KMS-11 (cell line): Measurements from ENCODE around the gene MS4A4E.
"Not testable (repeated sequence)": the region's sequence is repeated elsewhere in the genome, so short reads cannot be mapped to it uniquely, and the experiment has no call there.

Experiments
- H2AFZ ChIP-seq: fragments of 200-600 bp; sonication (generic); 2 replicates; pipeline ENCODE4 v1.6.1; 2016; ENCODE audit warnings: antibody characterized with exemption, mixed run types, low read depth
- H3K27ac ChIP-seq: fragments of 200-600 bp; sonication (generic); 2 replicates; pipeline ENCODE4 v1.6.1; 2016; ENCODE audit warnings: mild to moderate bottlenecking, mixed run types
- H3K27me3 ChIP-seq: fragments of 200-600 bp; sonication (generic); 2 replicates; pipeline ENCODE4 v1.6.1; 2017; ENCODE audit warnings: mild to moderate bottlenecking, low read depth, mixed run types, moderate library complexity; ENCODE audit not compliant: insufficient read depth
- H3K36me3 ChIP-seq: fragments of 200-600 bp; sonication (generic); 2 replicates; pipeline ENCODE4 v1.6.1; 2017; ENCODE audit warnings: mild to moderate bottlenecking, mixed run types; ENCODE audit not compliant: insufficient read depth
- H3K4me1 ChIP-seq: fragments of 200-600 bp; sonication (generic); 2 replicates; pipeline ENCODE4 v1.6.1; 2016; ENCODE audit warnings: mild to moderate bottlenecking, low read depth, mixed run types; ENCODE audit not compliant: poor library complexity, severe bottlenecking
- H3K4me2 ChIP-seq: fragments of 200-600 bp; sonication (generic); 2 replicates; pipeline ENCODE4 v1.7.0; 2016; ENCODE audit warnings: mild to moderate bottlenecking, mixed run types
- H3K4me3 ChIP-seq: fragments of 200-600 bp; sonication (generic); IDR thresholded peaks from 2 replicates; pipeline ENCODE4 v1.6.1; 2017; ENCODE audit warnings: low read depth, low read length, mixed read lengths; ENCODE audit not compliant: insufficient read depth
- H3K79me2 ChIP-seq: fragments of 200-600 bp; sonication (generic); 2 replicates; pipeline ENCODE4 v1.6.1; 2016; ENCODE audit warnings: low read depth, mixed run types; ENCODE audit not compliant: insufficient read depth
- H3K9ac ChIP-seq: fragments of 200-600 bp; sonication (generic); 2 replicates; pipeline ENCODE4 v1.6.1; 2016; ENCODE audit warnings: mild to moderate bottlenecking, mixed run types
- H4K20me1 ChIP-seq: fragments of 200-600 bp; sonication (generic); 2 replicates; pipeline ENCODE4 v1.6.1; 2016; ENCODE audit warnings: mild to moderate bottlenecking, mixed run types; ENCODE audit not compliant: insufficient read depth
- CTCF ChIP-seq: fragments of 200-600 bp; sonication (generic); conservative IDR thresholded peaks from 2 replicates; pipeline ENCODE4 v1.6.1; 2017; ENCODE audit warnings: low read depth, mild to moderate bottlenecking, antibody characterized with exemption, low read length, moderate library complexity, mixed read lengths

MS4A4E gene

GRCh38 chr11:60242740-60243239 lies at the start of gene MS4A4E:
Gene MS4A4E, minus strand, starts transcription at chr11:60243137. Its CDS starts 13,082 bp downstream, at chr11:60230055.
- Histone ChIP-seq H3K4me1 (no peaks in the 10 kb centered on the region), H4K20me1 (no peaks in the 10 kb centered on the region), H3K4me2 (no peak within 1 kb of the TSS), H2AFZ (no peak within 1 kb of the TSS), H3K9ac (no peak within 1 kb of the TSS), H3K27me3 (no peaks in the 10 kb centered on the region), H3K27ac (no peak within 1 kb of the TSS), H3K36me3 (no peaks in the 10 kb centered on the region), H3K79me2 (no peaks in the 10 kb centered on the region), H3K4me3 (no peak within 1 kb of the TSS)
- no peak for TF ChIP-seq CTCF

DNA sequence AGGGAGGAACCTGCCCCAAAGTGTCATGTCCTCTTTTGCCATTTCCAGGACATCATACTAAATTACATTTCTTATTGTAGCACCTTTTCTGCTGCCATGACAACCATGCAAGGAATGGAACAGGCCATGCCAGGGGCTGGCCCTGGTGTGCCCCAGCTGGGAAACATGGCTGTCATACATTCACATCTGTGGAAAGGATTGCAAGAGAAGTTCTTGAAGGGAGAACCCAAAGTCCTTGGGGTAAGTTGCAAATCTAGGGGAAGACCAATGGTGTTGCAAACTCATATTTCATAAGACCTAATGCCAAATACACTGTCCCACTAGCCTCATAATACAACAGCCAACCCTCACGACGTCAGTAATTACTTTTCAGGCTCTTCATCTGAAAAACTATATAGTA lies 49.2 kb upstream of the MS4A4E start:
- no peak for TF ChIP-seq CTCF
- Histone ChIP-seq H3K36me3 (no peaks in the 10 kb centered on the region), H3K27ac (no peak overlapping the region), H3K4me3 (no peak overlapping the region), H4K20me1 (no peaks in the 10 kb centered on the region), H2AFZ (no peak overlapping the region), H3K4me2 (no peak overlapping the region), H3K4me1 (no peaks in the 10 kb centered on the region), H3K9ac (no peak overlapping the region), H3K27me3 (no peaks in the 10 kb centered on the region), H3K79me2 (no peaks in the 10 kb centered on the region)

GRCh38 chr11:60288531-60288930 lies 45.6 kb upstream of the MS4A4E start:
- no peaks in the 10 kb centered on the region for H3K79me2 ChIP-seq
- H3K4me2 ChIP-seq = no peak overlapping the region
- no peak for TF ChIP-seq CTCF
- no peaks in the 10 kb centered on the region for H4K20me1 ChIP-seq
- no peaks in the 10 kb centered on the region for H3K4me1 ChIP-seq
- no peaks in the 10 kb centered on the region for H3K27me3 ChIP-seq
- no peak overlapping the region for H2AFZ ChIP-seq
- H3K4me3 ChIP-seq = no peak overlapping the region
- no peak overlapping the region for H3K27ac ChIP-seq
- no peaks in the 10 kb centered on the region for H3K36me3 ChIP-seq
- H3K9ac ChIP-seq = no peak overlapping the region

GRCh38 chr11:60285411-60286126 lies 42.6 kb upstream of the MS4A4E start:
- H3K4me1 ChIP-seq, H4K20me1 ChIP-seq, H3K36me3 ChIP-seq, H3K4me2 ChIP-seq, H2AFZ ChIP-seq, H3K27ac ChIP-seq, H3K79me2 ChIP-seq, H3K27me3 ChIP-seq, H3K4me3 ChIP-seq, H3K9ac ChIP-seq: not testable (repeated sequence)

DNA sequence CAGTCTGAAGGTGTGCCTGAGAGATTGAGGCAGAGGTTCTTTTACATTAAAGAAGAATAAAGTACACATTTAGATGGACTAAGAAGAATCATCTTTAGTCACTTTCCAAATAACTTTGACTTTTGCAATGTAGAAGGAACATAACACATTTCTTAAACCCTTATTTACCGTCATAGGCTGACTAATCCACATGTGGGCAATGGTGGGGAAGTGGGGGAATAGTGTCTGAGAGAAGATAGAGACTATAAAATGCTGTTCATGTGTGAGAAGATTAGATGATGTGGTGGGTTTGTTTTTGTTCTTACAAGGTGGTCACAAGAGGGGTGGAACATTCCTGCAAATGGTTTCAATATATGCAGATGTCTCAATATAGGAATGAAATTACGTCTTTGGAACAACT lies 39.3 kb upstream of the MS4A4E start:
- no peaks in the 10 kb centered on the region for H3K36me3 ChIP-seq
- no peak for TF ChIP-seq CTCF
- H3K79me2 ChIP-seq = no peaks in the 10 kb centered on the region
- H3K27ac ChIP-seq = no peak overlapping the region
- no peaks in the 10 kb centered on the region for H3K27me3 ChIP-seq
- H3K4me1 ChIP-seq = no peaks in the 10 kb centered on the region
- no peak overlapping the region for H2AFZ ChIP-seq
- no peak overlapping the region for H3K9ac ChIP-seq
- no peaks in the 10 kb centered on the region for H4K20me1 ChIP-seq
- no peak overlapping the region for H3K4me2 ChIP-seq
- no peak overlapping the region for H3K4me3 ChIP-seq
